Measurements from ENCODE around the gene STKLD1. TPM values are rescaled to one million over a fixed set of nuclear protein-coding genes. Genes with fewer than 3 reads are reported as not detected.
A peak's percentile ranks its signal among the peaks of the same experiment; 100 is the strongest.

Gene STKLD1
- total and polyA plus RNA-seq, 9 of the 15 experiments (the other 6 are each of a cell fraction or from before 2014, with no cell fraction given): 0.10 to 0.65 (median 0.33) TPM; not detected in 2

DNA sequence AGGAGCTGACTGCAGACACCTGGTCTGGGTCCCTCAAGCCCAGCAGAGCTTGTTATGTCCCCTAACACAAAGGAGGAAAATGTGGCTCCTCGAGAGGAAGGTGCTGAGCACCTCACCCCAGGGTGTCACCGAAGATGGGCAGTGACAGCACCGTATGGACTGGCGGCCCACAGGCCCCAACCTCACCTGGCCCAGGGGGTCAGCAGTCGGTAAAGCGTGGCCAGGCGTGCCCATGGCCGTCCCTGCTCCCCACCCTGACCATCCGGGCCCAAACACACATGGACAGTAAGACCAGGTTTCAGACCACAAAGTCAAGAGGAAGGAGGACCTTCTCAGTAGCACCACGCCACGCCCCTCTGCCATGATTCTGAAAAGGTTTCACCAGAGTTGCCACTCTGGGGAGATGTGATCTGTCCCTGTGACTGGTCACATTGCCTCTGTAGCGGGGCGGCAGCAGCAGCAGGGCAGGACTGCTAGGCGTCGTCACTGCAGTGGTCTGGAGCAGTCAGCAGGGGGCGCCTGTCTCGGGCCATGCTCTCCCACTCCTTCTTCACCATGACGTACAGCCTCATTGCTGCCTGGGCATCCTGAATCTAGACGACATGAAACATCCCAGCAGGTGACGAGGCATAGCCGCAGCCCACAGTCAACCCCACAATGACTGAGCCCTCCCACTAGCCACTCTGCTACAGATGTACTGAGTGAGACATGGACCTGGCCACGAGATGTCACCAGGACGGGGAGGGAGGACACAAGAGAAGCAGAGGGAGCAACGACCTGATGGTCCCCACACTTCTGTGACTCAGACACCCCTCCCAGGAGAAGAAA lies 30.5 kb downstream of the STKLD1 start (continued):
- TF ChIP-seq RB1 (IDR thresholded peaks at IDR 0.05; ENCODE audit: low read depth) (peak; percentile 56; the same call in 1 of the 2 replicates), ZNF778 (CRISPR knock-in tag; IDR thresholded peaks at IDR 0.05) (no peak), GTF2A2 (tag; IDR thresholded peaks at IDR 0.05) (no peak), PHF21A (IDR thresholded peaks at IDR 0.05; ENCODE audit: borderline replicate concordance, low read depth) (no peak), SMC3 (conservative IDR thresholded peaks at IDR 0.05; ENCODE audit: insufficient read depth, low read depth, low read length) (peak; percentile 80), HES1 (IDR thresholded peaks at IDR 0.05; ENCODE audit: low read depth) (no peak), MTA1 (IDR thresholded peaks at IDR 0.05; ENCODE audit: borderline replicate concordance) (no peak), FUS (optimal IDR thresholded peaks at IDR 0.05; ENCODE audit: low read depth, low read length) (no peak)
- TF ChIP-seq, protein P1, sequence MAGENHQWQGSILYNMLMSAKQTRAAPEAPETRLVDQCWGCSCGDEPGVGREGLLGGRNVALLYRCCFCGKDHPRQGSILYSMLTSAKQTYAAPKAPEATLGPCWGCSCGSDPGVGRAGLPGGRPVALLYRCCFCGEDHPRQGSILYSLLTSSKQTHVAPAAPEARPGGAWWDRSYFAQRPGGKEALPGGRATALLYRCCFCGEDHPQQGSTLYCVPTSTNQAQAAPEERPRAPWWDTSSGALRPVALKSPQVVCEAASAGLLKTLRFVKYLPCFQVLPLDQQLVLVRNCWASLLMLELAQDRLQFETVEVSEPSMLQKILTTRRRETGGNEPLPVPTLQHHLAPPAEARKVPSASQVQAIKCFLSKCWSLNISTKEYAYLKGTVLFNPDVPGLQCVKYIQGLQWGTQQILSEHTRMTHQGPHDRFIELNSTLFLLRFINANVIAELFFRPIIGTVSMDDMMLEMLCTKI (IDR thresholded peaks at IDR 0.05; ENCODE audit: partially characterized antibody): no peak
- TF ChIP-seq, protein P2, sequence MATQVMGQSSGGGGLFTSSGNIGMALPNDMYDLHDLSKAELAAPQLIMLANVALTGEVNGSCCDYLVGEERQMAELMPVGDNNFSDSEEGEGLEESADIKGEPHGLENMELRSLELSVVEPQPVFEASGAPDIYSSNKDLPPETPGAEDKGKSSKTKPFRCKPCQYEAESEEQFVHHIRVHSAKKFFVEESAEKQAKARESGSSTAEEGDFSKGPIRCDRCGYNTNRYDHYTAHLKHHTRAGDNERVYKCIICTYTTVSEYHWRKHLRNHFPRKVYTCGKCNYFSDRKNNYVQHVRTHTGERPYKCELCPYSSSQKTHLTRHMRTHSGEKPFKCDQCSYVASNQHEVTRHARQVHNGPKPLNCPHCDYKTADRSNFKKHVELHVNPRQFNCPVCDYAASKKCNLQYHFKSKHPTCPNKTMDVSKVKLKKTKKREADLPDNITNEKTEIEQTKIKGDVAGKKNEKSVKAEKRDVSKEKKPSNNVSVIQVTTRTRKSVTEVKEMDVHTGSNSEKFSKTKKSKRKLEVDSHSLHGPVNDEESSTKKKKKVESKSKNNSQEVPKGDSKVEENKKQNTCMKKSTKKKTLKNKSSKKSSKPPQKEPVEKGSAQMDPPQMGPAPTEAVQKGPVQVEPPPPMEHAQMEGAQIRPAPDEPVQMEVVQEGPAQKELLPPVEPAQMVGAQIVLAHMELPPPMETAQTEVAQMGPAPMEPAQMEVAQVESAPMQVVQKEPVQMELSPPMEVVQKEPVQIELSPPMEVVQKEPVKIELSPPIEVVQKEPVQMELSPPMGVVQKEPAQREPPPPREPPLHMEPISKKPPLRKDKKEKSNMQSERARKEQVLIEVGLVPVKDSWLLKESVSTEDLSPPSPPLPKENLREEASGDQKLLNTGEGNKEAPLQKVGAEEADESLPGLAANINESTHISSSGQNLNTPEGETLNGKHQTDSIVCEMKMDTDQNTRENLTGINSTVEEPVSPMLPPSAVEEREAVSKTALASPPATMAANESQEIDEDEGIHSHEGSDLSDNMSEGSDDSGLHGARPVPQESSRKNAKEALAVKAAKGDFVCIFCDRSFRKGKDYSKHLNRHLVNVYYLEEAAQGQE (IDR thresholded peaks at IDR 0.05; ENCODE audit: borderline replicate concordance): peak; percentile 52; the same call in 1 of the 2 replicates
- TF ChIP-seq, protein P2 (CRISPR knock-in tag; IDR thresholded peaks at IDR 0.05; ENCODE audit: low read depth): no peak
- TF ChIP-seq, protein P3, sequence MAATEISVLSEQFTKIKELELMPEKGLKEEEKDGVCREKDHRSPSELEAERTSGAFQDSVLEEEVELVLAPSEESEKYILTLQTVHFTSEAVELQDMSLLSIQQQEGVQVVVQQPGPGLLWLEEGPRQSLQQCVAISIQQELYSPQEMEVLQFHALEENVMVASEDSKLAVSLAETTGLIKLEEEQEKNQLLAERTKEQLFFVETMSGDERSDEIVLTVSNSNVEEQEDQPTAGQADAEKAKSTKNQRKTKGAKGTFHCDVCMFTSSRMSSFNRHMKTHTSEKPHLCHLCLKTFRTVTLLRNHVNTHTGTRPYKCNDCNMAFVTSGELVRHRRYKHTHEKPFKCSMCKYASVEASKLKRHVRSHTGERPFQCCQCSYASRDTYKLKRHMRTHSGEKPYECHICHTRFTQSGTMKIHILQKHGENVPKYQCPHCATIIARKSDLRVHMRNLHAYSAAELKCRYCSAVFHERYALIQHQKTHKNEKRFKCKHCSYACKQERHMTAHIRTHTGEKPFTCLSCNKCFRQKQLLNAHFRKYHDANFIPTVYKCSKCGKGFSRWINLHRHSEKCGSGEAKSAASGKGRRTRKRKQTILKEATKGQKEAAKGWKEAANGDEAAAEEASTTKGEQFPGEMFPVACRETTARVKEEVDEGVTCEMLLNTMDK (IDR thresholded peaks at IDR 0.05; ENCODE audit: borderline replicate concordance, insufficient read depth, low read depth, low read length, poor library complexity, severe bottlenecking): peak; percentile 68
- TF ChIP-seq, protein P4, sequence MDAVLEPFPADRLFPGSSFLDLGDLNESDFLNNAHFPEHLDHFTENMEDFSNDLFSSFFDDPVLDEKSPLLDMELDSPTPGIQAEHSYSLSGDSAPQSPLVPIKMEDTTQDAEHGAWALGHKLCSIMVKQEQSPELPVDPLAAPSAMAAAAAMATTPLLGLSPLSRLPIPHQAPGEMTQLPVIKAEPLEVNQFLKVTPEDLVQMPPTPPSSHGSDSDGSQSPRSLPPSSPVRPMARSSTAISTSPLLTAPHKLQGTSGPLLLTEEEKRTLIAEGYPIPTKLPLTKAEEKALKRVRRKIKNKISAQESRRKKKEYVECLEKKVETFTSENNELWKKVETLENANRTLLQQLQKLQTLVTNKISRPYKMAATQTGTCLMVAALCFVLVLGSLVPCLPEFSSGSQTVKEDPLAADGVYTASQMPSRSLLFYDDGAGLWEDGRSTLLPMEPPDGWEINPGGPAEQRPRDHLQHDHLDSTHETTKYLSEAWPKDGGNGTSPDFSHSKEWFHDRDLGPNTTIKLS (IDR thresholded peaks at IDR 0.05; ENCODE audit: borderline replicate concordance, low read depth): no peak

Data from K562 (cell line).